Central memory CD8-positive, alpha-beta T cell (primary cell): Measurements from ENCODE around the gene GRM4.

Source experiments
- ATAC-seq: fragments of 150-1000 bp; cut with Tn5 transposase; replicated peaks from 2 replicates; pipeline ENCODE4 v1.10.0; 2022; ENCODE audit warnings: mild to moderate bottlenecking, moderate FRiP score, moderate number of reproducible peaks; ENCODE audit not compliant: poor library complexity, severe bottlenecking; ENCODE audit errors: extremely low read depth
- DNase-seq, 2 donors: peaks; one replicate each; pipeline ENCODE4 v3.0.0; 2021; ENCODE audit warnings: low spot score in 2 of 2
- H3K27ac Mint-ChIP-seq: one replicate; pipeline ENCODE4 v1.8.0; 2022; ENCODE audit warnings: low read depth, mild to moderate bottlenecking, moderate library complexity, mixed read lengths
- H3K27me3 Mint-ChIP-seq: one replicate; pipeline ENCODE4 v1.8.0; 2022; ENCODE audit warnings: mixed read lengths
- H3K36me3 Mint-ChIP-seq: one replicate; pipeline ENCODE4 v1.8.0; 2022; ENCODE audit warnings: mild to moderate bottlenecking, moderate library complexity, mixed read lengths; ENCODE audit not compliant: insufficient read depth
- H3K4me1 Mint-ChIP-seq: one replicate; pipeline ENCODE4 v1.8.0; 2022; ENCODE audit warnings: mixed read lengths
- H3K4me3 Mint-ChIP-seq: one replicate; pipeline ENCODE4 v1.8.0; 2022; ENCODE audit warnings: mild to moderate bottlenecking, moderate library complexity, mixed read lengths
- H3K9me3 Mint-ChIP-seq: one replicate; pipeline ENCODE4 v1.8.0; 2022; ENCODE audit warnings: mixed read lengths

GRM4 gene

DNA sequence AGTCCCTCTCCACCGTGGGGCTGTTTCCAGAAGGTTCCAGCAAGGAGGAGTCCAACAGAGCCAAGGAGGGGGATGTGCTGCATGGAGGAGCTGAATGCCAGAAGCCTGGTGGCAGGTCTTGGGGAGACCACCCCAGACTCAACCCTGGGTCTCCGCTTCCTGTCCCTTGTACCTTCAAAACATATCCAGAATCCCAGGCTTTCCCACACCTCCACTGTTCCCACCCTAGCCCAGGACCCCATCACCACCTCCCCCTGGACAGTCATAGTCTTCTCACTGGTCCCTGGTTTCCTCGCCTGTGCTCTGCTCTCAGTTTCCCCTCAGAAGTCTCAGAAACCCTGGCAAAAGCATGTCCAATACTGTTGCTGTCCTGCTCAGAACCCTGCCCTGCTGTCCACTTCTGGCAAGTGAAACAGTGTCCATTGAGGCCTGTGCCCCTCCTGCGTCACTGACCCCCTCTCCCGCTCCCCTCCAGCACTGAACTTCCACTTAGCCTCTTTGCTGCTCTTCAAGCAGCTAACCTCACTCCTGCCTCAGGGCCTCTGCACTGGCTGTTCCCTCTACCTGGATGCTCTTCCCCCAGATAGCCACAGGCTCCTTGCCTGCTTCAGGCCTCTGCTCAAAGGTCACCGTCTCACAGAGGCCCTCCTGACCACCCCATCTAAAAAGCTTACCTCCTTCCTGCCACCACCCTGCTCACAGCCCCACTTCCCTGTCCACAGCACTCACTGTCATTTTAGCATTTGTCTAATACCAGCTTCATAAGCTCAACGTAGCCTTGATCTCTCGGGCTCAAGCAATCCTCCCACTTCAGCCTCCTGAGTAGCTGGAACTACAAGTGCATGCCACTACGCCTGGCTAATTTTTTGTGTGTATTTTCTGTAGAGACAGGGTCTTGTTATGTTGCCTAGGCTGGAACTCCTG lies 169.2 kb downstream of the GRM4 start:
- H3K27me3 Mint-ChIP-seq = peaks cover 41% of the 10 kb centered on the region
- H3K4me3 Mint-ChIP-seq = no peak overlapping the region
- DNase-seq (no peak), ATAC-seq (no peak)
- no peaks in the 10 kb centered on the region for H3K4me1 Mint-ChIP-seq
- no peaks in the 10 kb centered on the region for H3K9me3 Mint-ChIP-seq
- no peak overlapping the region for H3K27ac Mint-ChIP-seq
- H3K36me3 Mint-ChIP-seq = no peaks in the 10 kb centered on the region

DNA sequence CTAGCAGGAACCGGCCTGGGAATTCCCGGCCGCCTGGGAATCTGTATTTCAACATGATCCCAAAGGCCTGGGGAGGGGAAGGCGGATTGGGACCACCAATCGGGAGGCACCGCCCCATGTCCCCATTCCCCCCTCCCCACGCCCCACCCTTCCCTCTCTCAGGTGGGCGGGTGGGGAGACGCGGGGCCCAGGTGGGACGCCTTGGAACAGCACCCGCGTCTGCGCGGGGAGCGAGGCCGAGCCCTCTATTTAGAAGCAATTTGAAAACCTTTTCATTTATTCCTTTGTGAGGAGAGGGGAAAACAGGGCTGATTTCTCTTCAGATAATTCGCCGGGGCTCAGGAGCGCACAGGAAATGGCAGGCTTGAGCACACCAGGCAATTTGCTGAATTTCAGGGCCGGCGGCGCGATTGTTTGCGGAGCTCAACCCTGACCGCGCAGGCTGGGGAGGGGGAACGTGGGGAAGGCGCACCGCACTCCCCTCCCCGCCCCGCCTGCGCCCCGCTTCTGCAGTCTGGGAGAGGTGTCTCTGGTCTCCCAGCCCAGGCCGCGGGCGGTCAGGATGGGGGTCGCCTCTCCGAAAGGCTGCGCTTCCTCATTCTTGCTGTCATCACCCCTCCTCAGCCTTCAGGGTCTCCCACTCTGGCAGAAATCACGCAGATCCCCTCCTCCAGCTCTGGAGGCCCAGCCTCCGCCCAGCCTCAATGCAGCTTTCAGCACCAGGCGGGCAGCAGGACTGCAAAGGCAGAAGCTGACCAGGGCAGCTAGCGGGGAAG lies 170.0 kb downstream of the GRM4 start:
- Mint-ChIP-seq H3K9me3 (no peaks in the 10 kb centered on the region), H3K27me3 (peaks cover 41% of the 10 kb centered on the region), H3K4me3 (no peak overlapping the region), H3K36me3 (no peaks in the 10 kb centered on the region), H3K27ac (no peak overlapping the region), H3K4me1 (no peaks in the 10 kb centered on the region)
- no peak for ATAC-seq
- no peak for DNase-seq

DNA sequence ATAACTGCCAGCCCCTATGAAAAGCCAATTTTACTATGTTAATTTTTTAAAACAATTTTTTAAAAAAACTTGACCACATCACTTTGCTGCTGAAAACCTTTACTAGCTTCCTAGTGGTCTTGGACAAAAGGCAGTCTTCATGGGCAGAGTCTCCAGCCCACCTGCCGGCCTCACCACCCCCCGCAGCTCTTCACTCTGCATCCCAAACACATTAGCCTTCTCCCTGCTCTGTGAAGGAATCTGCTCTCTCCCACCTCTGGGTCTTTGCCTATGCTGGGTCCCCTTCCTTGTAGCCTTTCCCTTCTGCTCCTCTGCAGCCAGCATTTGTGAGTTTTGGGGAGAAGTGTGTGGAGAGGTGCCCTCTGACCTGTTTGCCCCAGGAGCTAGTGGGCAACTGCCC lies 171.4 kb downstream of the GRM4 start:
- Mint-ChIP-seq H3K36me3 (no peaks in the 10 kb centered on the region), H3K27ac (no peak overlapping the region), H3K27me3 (peaks cover 52% of the 10 kb centered on the region), H3K4me3 (no peak overlapping the region), H3K4me1 (no peaks in the 10 kb centered on the region), H3K9me3 (no peaks in the 10 kb centered on the region)
- ATAC-seq = no peak
- DNase-seq = no peak

DNA sequence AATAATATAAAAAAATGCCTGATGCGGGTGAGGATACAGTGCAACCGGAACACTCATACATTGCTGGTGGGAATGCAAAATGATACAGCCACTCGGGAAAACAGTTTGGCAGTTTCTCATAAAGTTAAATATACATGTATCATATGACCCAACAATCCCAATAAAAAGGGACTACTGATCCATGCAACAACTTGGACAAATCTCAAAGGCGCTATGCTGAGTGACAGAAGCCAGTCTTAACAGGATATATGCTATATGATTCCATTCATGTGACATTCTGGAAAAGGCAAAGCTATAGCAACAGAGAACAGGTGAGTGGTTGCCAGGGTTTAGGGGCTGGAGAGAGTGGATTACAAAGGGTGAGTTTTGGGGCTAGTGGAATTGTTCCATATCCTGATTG lies 171.9 kb downstream of the GRM4 start:
- no peak overlapping the region for H3K27ac Mint-ChIP-seq
- no peak for DNase-seq
- no peak overlapping the region for H3K4me3 Mint-ChIP-seq
- H3K27me3 Mint-ChIP-seq = peaks cover 56% of the 10 kb centered on the region
- no peaks in the 10 kb centered on the region for H3K9me3 Mint-ChIP-seq
- no peak for ATAC-seq
- H3K4me1 Mint-ChIP-seq = no peaks in the 10 kb centered on the region
- H3K36me3 Mint-ChIP-seq = peaks cover 2% of the 10 kb centered on the region

DNA sequence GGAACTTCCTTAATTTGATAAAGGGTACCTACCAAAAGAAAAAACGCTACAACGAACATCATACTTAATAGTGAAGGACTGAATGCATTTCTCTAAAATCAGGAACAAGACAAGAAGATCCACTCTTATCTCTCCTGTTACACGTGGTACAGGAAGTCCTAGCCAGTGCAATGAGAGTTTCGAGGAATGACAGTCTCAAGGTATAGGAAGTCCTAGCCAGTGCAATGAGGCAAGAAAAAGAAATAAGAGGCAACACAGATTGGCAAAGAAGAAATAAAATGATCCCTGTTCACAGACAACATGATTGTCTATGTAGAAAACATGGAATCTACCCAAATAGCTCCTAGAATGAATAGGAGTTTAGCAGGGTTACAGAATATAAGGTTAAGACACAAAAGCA lies 174.3 kb downstream of the GRM4 start:
- H3K27ac Mint-ChIP-seq = no peak overlapping the region
- peaks cover 64% of the 10 kb centered on the region for H3K27me3 Mint-ChIP-seq

More for the DNA sequence above, 174.3 kb downstream of the GRM4 start:
- DNase-seq (no peak), ATAC-seq (no peak)
- Mint-ChIP-seq H3K36me3 (peaks cover 2% of the 10 kb centered on the region), H3K4me3 (no peak overlapping the region), H3K4me1 (no peaks in the 10 kb centered on the region), H3K9me3 (no peaks in the 10 kb centered on the region)
